Frontal cortex (tissue), 4 donors: ENCODE data around the gene FBXL20. TPM values are rescaled to one million over a fixed set of nuclear protein-coding genes. Genes with fewer than 3 reads are reported as not detected.
A peak's percentile ranks its signal among the peaks of the same experiment; 100 is the strongest.

ENCODE experiments used
- DNase-seq, 2 donors: peaks; one replicate each; pipeline ENCODE4 v3.0.0; 2012; ENCODE audit warnings: low spot score in 2 of 2
- FAIRE-seq: peaks from 2 replicates; lab custom pipeline; 2012; peaks lifted over from hg19 to GRCh38; lab: Jason Lieb, UNC
- total RNA-seq: library from RNA; depleted of rRNA; stranded (reverse); fragments of >200 nt; gene quantifications from one replicate; pipeline ENCODE4 v1.2.3, GENCODE V29; 2014
- donor health status: control.
- donor health status: control.
- donor health status: control.

The FBXL20 gene
- total RNA-seq, 1 donor from 2014 or later: 18.3 TPM

DNA sequence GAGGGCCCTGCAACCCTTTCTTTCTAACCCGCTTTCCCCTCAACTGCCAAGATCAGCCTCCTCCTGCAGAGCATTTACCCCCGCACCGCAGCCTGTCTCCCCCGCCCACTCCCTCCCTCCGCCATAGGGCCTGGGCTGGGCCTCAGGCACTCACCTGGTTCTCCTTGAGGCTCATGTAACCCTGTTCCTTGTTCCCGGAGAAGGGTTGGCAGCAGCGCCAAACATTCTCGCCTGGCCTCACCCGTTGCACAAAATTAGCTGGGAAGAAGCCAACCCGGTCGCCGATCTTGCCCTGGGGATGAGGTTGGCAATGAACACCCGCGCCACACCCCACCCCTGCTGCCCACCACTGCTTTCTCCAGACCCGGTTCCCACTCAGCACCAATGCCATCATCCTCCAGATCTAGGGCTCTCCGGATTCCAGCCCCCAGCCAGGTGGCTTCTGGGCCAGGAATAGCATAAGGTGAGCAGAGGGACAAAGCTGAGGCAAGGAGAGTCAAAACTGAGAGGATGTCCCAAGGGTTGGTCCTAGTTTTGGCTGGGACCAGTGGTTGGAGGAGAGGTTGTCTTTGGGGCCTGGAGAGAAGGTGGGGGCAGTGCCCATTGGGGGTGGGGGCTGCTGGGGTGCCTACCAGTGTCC lies 188.5 kb downstream of the FBXL20 start:
- FAIRE-seq: no peak

DNA sequence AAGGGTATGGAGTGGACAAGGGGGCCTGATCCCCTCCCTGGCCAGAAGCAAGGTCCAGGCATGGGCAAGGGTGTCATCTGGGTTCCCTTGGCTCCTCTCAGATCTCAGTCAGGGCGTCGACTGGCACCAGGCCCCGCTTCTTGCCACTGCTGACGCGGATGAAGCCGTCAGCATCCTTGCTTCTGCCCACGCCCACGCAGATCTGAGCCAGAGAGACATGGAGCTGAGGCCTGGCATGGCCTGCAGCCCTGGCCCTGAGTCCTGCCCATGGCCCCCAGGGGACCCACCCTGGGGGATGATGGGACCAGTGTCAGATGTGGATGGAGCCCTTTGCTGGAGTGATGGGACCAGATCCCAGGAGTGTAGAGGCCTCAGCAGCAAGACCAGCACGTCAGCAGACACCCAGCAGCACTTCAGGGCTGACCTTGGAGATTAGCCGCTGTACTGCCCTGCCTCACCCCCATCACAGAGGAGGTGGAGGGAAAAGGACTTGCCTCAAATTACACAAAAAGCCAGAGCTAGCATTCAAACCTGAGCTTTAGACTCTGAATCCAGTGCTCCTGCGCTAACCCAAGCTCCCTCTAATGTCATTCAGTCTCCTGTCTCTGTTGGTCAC lies 189.1 kb downstream of the FBXL20 start:
- DNase-seq: no peak
- no peak for FAIRE-seq

More for the DNA sequence above, 188.5 kb downstream of the FBXL20 start:
- DNase-seq: no peak

DNA sequence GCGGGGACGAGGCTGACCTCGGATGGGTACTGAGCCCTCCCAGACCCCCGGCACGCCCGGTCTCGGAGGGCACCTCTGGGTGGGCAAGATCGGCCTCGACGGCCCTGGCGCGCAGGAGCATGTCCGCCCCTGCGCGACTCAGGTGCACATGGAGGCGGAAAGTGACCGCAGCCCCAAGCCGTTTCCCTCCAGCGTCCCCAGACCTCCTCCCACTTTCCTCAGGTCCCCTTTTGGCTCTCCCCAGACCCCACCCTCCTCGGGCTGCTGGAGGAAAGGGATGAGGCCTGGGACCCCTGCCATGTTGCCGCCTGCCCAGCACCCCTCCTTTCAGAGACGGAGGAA lies 191.4 kb downstream of the FBXL20 start:
- FAIRE-seq (no peak), DNase-seq (no peak)

GRCh38 chr17:39209317-39210092 lies 191.9 kb downstream of the FBXL20 start:
- FAIRE-seq (no peak), DNase-seq (peak in 1 of 2 donors; percentile 77)

GRCh38 chr17:39208893-39209292 lies 192.5 kb downstream of the FBXL20 start:
- DNase-seq: no peak
- FAIRE-seq: no peak

GRCh38 chr17:39208136-39208535 lies 193.3 kb downstream of the FBXL20 start:
- FAIRE-seq (no peak), DNase-seq (no peak)

DNA sequence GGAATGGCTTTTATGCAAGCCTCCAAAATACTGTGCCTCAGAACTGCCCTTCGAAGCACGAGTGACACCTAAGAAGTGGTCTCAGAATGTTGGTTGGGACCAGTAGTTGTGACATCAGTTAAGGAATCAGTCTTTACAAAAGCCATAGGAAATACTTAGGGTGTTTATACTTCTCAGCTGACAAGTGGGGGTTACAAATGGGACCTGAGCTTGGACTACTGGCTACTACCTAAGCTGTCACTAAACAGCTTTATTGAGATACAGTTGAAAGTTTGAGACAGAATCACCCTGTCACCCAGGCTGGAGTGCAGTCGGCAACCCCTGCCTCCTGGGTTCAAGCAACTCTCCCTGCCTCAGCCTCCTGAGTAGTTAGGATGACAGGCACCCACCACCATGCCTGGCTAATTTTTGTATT lies 196.3 kb downstream of the FBXL20 start:
- no peak for FAIRE-seq
- DNase-seq: no peak

DNA sequence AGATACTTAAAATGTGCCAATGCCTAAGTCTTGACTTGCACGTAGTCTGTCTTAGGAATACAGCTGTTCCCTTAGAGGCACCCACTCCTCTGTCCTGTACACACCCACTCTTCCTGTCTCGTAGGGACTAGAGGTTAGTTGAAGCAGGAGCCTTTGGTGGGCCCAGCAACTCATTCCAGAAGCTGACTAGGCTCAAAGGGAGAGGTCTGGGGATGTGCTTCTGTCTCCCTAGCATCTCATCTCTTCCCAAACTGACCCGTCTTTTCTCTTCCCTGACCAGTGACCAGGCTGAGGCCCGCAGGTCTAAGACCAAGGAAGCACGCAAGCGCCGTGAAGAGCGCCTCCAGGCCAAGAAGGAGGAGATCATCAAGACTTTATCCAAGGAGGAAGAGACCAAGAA lies 197.2 kb downstream of the FBXL20 start:
- DNase-seq (no peak), FAIRE-seq (no peak)

Other genes with a start within 250 kb of the FBXL20 start
- gene PLXDC1, start 250.0 kb downstream of the FBXL20 start, total RNA-seq: 9.8 TPM
- gene ARL5C, start 235.5 kb downstream of the FBXL20 start, total RNA-seq: not detected
- gene CACNB1, start 204.0 kb downstream of the FBXL20 start, total RNA-seq: 14.3 TPM
- 1,210 TPM for gene RPL19, start 201.3 kb downstream of the FBXL20 start, total RNA-seq
- under 0.01 TPM for gene STAC2, start 175.7 kb downstream of the FBXL20 start, total RNA-seq
- 22.4 TPM for gene MED1, start 49.6 kb upstream of the FBXL20 start, total RNA-seq
- 16.7 TPM for gene CDK12, start 59.9 kb upstream of the FBXL20 start, total RNA-seq
- 44.8 TPM for gene NEUROD2, start 206.3 kb upstream of the FBXL20 start, total RNA-seq
- gene PPP1R1B, start 225.3 kb upstream of the FBXL20 start, total RNA-seq: 27.3 TPM
- gene STARD3, start 235.5 kb upstream of the FBXL20 start, total RNA-seq: 17.5 TPM